HUDEP-2 (cell line): ENCODE results near the gene SEMA3B.
"Not testable (repeated sequence)": the region's sequence is repeated elsewhere in the genome, so short reads cannot be mapped to it uniquely, and the experiment has no call there.

Experiments
- DNase-seq, 76 experiments: peaks; one replicate each; lab custom pipeline; 2025; ENCODE audit not compliant: unreplicated experiment in 76 of 76; lab: John Stamatoyannopoulos, UW

SEMA3B gene

GRCh38 chr3:50304601-50305000 is 35.7 kb downstream of the SEMA3B start:
- no peak for DNase-seq

GRCh38 chr3:50312041-50312440 is 43.1 kb downstream of the SEMA3B start:
- not testable (repeated sequence) for DNase-seq

GRCh38 chr3:50314342-50314741 is 45.4 kb downstream of the SEMA3B start:
- DNase-seq, result no peak

GRCh38 chr3:50314816-50315215 is 45.9 kb downstream of the SEMA3B start:
- no peak for DNase-seq

GRCh38 chr3:50316657-50317242 is 47.8 kb downstream of the SEMA3B start:
- DNase-seq, result peak in 28 of 76 experiments; percentile 13 to 63 (median 28)

GRCh38 chr3:50317300-50317699 is 48.4 kb downstream of the SEMA3B start:
- DNase-seq, result no peak

GRCh38 chr3:50318163-50318562 is 49.2 kb downstream of the SEMA3B start:
- DNase-seq, result no peak

GRCh38 chr3:50318615-50319014 is 49.7 kb downstream of the SEMA3B start:
- no peak for DNase-seq

- no peak for DNase-seq
Observed at GRCh38 chr3:50319181-50319893, 50.4 kb downstream of the SEMA3B start.

GRCh38 chr3:50319894-50320625 is 51.1 kb downstream of the SEMA3B start:
- DNase-seq, result no peak

- peak in 48 of 76 experiments; percentile 32 to 82 (median 64) for DNase-seq
Observed at GRCh38 chr3:50320853-50321335, 51.9 kb downstream of the SEMA3B start.

- DNase-seq, result peak in 73 of 76 experiments; percentile 18 to 99 (median 77)
Observed at GRCh38 chr3:50321336-50322114, 52.6 kb downstream of the SEMA3B start.

GRCh38 chr3:50322115-50322385 is 53.1 kb downstream of the SEMA3B start:
- DNase-seq, result no peak

GRCh38 chr3:50322386-50323091 is 53.6 kb downstream of the SEMA3B start, which contains the start of gene HYAL2:
TSS of gene HYAL2 (minus strand) at chr3:50322745. CDS start at chr3:50320489, 2,256 bp downstream.
- DNase-seq, result no peak

- DNase-seq, result no peak
Observed at GRCh38 chr3:50323092-50323600, 54.2 kb downstream of the SEMA3B start.

- DNase-seq, result no peak
Observed at GRCh38 chr3:50323614-50324199, 54.8 kb downstream of the SEMA3B start.

- peak in 56 of 76 experiments; percentile 2 to 79 (median 49) for DNase-seq
Observed at GRCh38 chr3:50324351-50325112, 55.6 kb downstream of the SEMA3B start.

- peak in 14 of 76 experiments; percentile 11 to 51 (median 22) for DNase-seq
Observed at GRCh38 chr3:50325113-50325480, 56.1 kb downstream of the SEMA3B start.
